ENCODE measurements around the gene OTUB2. TPM values are rescaled to one million over a fixed set of nuclear protein-coding genes. Genes with fewer than 3 reads are reported as not detected.

The OTUB2 gene
- total RNA-seq, 1 donor from 2014 or later: 6.8 TPM

- Histone ChIP-seq H2AFZ (replicated peaks) (no peak overlapping the region), H3K27ac (no peak overlapping the region), H3K9ac (no peak overlapping the region), H3K4me1 (peaks cover 4% of the 10 kb centered on the region), H4K20me1 (ENCODE audit: low read depth) (no peaks in the 10 kb centered on the region), H3K79me2 (ENCODE audit: low read depth) (no peaks in the 10 kb centered on the region), H3K27me3 (no peaks in the 10 kb centered on the region), H3K4me3 (no peak overlapping the region), H3K9me3 (ENCODE audit: low read depth) (no peaks in the 10 kb centered on the region), H3K36me3 (no peaks in the 10 kb centered on the region), H3F3A (ENCODE audit: low read depth) (no peaks in the 10 kb centered on the region), H3K4me2 (no peak overlapping the region)
- Mint-ChIP-seq H3K4me3 (no peak overlapping the region), H3K9me3 (no peaks in the 10 kb centered on the region), H3K4me1 (peaks cover 45% of the 10 kb centered on the region), H3K27ac (peak overlapping the region; percentile 9), H3K36me3 (peaks cover 46% of the 10 kb centered on the region), H3K27me3 (ENCODE audit: insufficient read depth, low read depth) (peaks cover 6% of the 10 kb centered on the region)
- DNase-seq (ENCODE audit: low spot score): peak; percentile 57
- TF ChIP-seq EZH2phosphoT487 (IDR thresholded peaks at IDR 0.05) (no peak), EZH2 (IDR thresholded peaks at IDR 0.05) (no peak)
- TF ChIP-seq, protein P1, sequence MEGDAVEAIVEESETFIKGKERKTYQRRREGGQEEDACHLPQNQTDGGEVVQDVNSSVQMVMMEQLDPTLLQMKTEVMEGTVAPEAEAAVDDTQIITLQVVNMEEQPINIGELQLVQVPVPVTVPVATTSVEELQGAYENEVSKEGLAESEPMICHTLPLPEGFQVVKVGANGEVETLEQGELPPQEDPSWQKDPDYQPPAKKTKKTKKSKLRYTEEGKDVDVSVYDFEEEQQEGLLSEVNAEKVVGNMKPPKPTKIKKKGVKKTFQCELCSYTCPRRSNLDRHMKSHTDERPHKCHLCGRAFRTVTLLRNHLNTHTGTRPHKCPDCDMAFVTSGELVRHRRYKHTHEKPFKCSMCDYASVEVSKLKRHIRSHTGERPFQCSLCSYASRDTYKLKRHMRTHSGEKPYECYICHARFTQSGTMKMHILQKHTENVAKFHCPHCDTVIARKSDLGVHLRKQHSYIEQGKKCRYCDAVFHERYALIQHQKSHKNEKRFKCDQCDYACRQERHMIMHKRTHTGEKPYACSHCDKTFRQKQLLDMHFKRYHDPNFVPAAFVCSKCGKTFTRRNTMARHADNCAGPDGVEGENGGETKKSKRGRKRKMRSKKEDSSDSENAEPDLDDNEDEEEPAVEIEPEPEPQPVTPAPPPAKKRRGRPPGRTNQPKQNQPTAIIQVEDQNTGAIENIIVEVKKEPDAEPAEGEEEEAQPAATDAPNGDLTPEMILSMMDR (IDR thresholded peaks at IDR 0.05): peak; percentile 53
These were observed 25.0 kb downstream of the OTUB2 start for GRCh38 chr14:94051115-94051514.

- Histone ChIP-seq H3K9ac (no peak overlapping the region), H3F3A (ENCODE audit: low read depth) (no peaks in the 10 kb centered on the region), H3K4me2 (no peak overlapping the region), H3K79me2 (ENCODE audit: low read depth) (no peaks in the 10 kb centered on the region), H3K4me3 (no peak overlapping the region), H2AFZ (replicated peaks) (no peak overlapping the region), H3K27ac (no peak overlapping the region), H3K27me3 (no peaks in the 10 kb centered on the region), H3K36me3 (no peaks in the 10 kb centered on the region), H3K9me3 (ENCODE audit: low read depth) (no peaks in the 10 kb centered on the region), H4K20me1 (ENCODE audit: low read depth) (no peaks in the 10 kb centered on the region), H3K4me1 (peaks cover 4% of the 10 kb centered on the region)
- Mint-ChIP-seq H3K36me3 (peaks cover 49% of the 10 kb centered on the region), H3K4me3 (no peak overlapping the region), H3K4me1 (peaks cover 45% of the 10 kb centered on the region), H3K27me3 (ENCODE audit: insufficient read depth, low read depth) (peaks cover 6% of the 10 kb centered on the region), H3K27ac (peak overlapping the region; percentile 9), H3K9me3 (no peaks in the 10 kb centered on the region)
- no peak for DNase-seq (ENCODE audit: low spot score)
- no peak for TF ChIP-seq EZH2 (IDR thresholded peaks at IDR 0.05)
- TF ChIP-seq EZH2phosphoT487 (IDR thresholded peaks at IDR 0.05): no peak
- TF ChIP-seq, protein P1 (IDR thresholded peaks at IDR 0.05): no peak
These were observed 25.6 kb downstream of the OTUB2 start for GRCh38 chr14:94051779-94052178.

DNA sequence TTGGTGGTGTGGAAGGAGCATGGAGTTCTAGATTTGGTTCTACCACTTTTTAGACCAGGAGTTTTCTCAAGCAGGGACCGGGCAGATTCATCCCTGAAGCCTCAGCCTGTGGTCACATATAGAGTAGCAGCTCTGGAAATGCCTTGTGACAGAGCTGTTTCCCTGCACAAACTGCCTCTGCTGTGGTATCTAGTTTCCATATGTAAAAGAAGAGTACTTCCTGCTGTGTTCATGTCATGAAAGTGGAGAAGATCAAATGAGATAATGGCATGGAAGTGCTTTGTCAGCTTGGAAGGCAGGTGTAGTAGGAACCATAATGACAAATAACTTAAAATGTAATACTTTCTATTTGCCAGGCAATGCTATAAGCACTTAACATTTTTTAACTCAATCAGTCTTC is 26.1 kb downstream of the OTUB2 start:
- no peaks in the 10 kb centered on the region for H3K36me3 ChIP-seq
- no peaks in the 10 kb centered on the region for H3K79me2 ChIP-seq (ENCODE audit: low read depth)
- TF ChIP-seq EZH2 (IDR thresholded peaks at IDR 0.05) (no peak), EZH2phosphoT487 (IDR thresholded peaks at IDR 0.05) (no peak)
- TF ChIP-seq, protein P1 (IDR thresholded peaks at IDR 0.05): no peak
- H3F3A ChIP-seq (ENCODE audit: low read depth): no peaks in the 10 kb centered on the region
- H3K4me2 ChIP-seq: no peak overlapping the region
- Mint-ChIP-seq H3K4me3 (no peak overlapping the region), H3K27ac (no peak overlapping the region), H3K36me3 (peaks cover 50% of the 10 kb centered on the region), H3K9me3 (no peaks in the 10 kb centered on the region), H3K27me3 (ENCODE audit: insufficient read depth, low read depth) (peaks cover 6% of the 10 kb centered on the region), H3K4me1 (peaks cover 42% of the 10 kb centered on the region)
- H3K9me3 ChIP-seq (ENCODE audit: low read depth): no peaks in the 10 kb centered on the region
- no peak for DNase-seq (ENCODE audit: low spot score)
- H3K9ac ChIP-seq: no peak overlapping the region
- H3K27ac ChIP-seq: no peak overlapping the region
- H2AFZ ChIP-seq (replicated peaks): no peak overlapping the region
- no peak overlapping the region for H3K4me3 ChIP-seq
- H3K4me1 ChIP-seq: peaks cover 4% of the 10 kb centered on the region
- H4K20me1 ChIP-seq (ENCODE audit: low read depth): no peaks in the 10 kb centered on the region
- H3K27me3 ChIP-seq: no peaks in the 10 kb centered on the region
